ENCODE measurements around the gene TBC1D13.

Gene TBC1D13

GRCh38 chr9:128800061-128800460, 13.0 kb downstream of the TBC1D13 start:
- no peak for TF ChIP-seq CTCF (IDR thresholded peaks at IDR 0.05; ENCODE audit: insufficient read depth, missing control alignments)

GRCh38 chr9:128802482-128802881, 15.4 kb downstream of the TBC1D13 start:
- DNase-seq (ENCODE audit: insufficient read length, low spot score) = no peak
- no peak for FAIRE-seq
- no peak for TF ChIP-seq CTCF (IDR thresholded peaks at IDR 0.05; ENCODE audit: insufficient read depth, missing control alignments)

More at GRCh38 chr9:128800061-128800460, 13.0 kb downstream of the TBC1D13 start:
- DNase-seq (ENCODE audit: insufficient read length, low spot score) = no peak
- FAIRE-seq = no peak

- FAIRE-seq (no peak), DNase-seq (ENCODE audit: insufficient read length, low spot score) (no peak)
- no peak for TF ChIP-seq CTCF (IDR thresholded peaks at IDR 0.05; ENCODE audit: insufficient read depth, missing control alignments)
Measured at GRCh38 chr9:128805661-128806060, 18.6 kb downstream of the TBC1D13 start.

GRCh38 chr9:128807827-128808226, 20.8 kb downstream of the TBC1D13 start:
- TF ChIP-seq CTCF (IDR thresholded peaks at IDR 0.05; ENCODE audit: insufficient read depth, missing control alignments) = no peak
- no peak for FAIRE-seq
- DNase-seq (ENCODE audit: insufficient read length, low spot score) = no peak

- FAIRE-seq = no peak
- no peak for DNase-seq (ENCODE audit: insufficient read length, low spot score)
- no peak for TF ChIP-seq CTCF (IDR thresholded peaks at IDR 0.05; ENCODE audit: insufficient read depth, missing control alignments)
Measured at GRCh38 chr9:128808543-128808942, 21.5 kb downstream of the TBC1D13 start.

- no peak for TF ChIP-seq CTCF (IDR thresholded peaks at IDR 0.05; ENCODE audit: insufficient read depth, missing control alignments)
- no peak for DNase-seq (ENCODE audit: insufficient read length, low spot score)
- FAIRE-seq = no peak
Measured at GRCh38 chr9:128809036-128809599, 22.1 kb downstream of the TBC1D13 start.

GRCh38 chr9:128809831-128810230, 22.8 kb downstream of the TBC1D13 start:
- FAIRE-seq = no peak
- no peak for DNase-seq (ENCODE audit: insufficient read length, low spot score)
- no peak for TF ChIP-seq CTCF (IDR thresholded peaks at IDR 0.05; ENCODE audit: insufficient read depth, missing control alignments)
